WERI-Rb-1 (cell line): ENCODE data around the gene A2ML1.

Experiments used
- DNase-seq: peaks from one replicate; pipeline ENCODE4 v3.0.0-alpha.2; 2020
- H3K27ac ChIP-seq: fragments of 250-450 bp; sonication (Bioruptor Pico); 2 replicates; pipeline ENCODE4 v1.5.1; 2020; ENCODE audit warnings: mild to moderate bottlenecking, moderate library complexity
- H3K27me3 ChIP-seq: fragments of 250-450 bp; sonication (Bioruptor Pico); 2 replicates; pipeline ENCODE4 v1.5.1; 2021; ENCODE audit warnings: mild to moderate bottlenecking, low read depth, moderate library complexity; ENCODE audit not compliant: insufficient read depth, severe bottlenecking
- H3K36me3 ChIP-seq: fragments of 250-450 bp; sonication (Bioruptor Pico); 2 replicates; pipeline ENCODE4 v1.5.1; 2020; ENCODE audit warnings: mild to moderate bottlenecking, moderate library complexity
- H3K4me3 ChIP-seq: 2 replicates; pipeline ENCODE4 v1.5.1; 2011; ENCODE audit warnings: low read depth, mild to moderate bottlenecking, control low read depth, low read length
- H3K9me3 ChIP-seq: fragments of 250-450 bp; sonication (Bioruptor Pico); 2 replicates; pipeline ENCODE4 v1.5.1; 2021; ENCODE audit warnings: mild to moderate bottlenecking, moderate library complexity; ENCODE audit not compliant: severe bottlenecking
- CTCF ChIP-seq: IDR thresholded peaks from 2 replicates; pipeline ENCODE4 v1.5.1; 2011; ENCODE audit warnings: low read depth, mild to moderate bottlenecking, control low read depth, inconsistent platforms, low read length

A2ML1 gene

GRCh38 chr12:8822298-8822697, at the start of gene A2ML1:
Gene A2ML1 (plus strand): TSS chr12:8822621. CDS start chr12:8822652, 31 bp downstream.
- no peak for TF ChIP-seq CTCF
- Histone ChIP-seq H3K9me3 (no peaks in the 10 kb centered on the region), H3K36me3 (no peaks in the 10 kb centered on the region), H3K27ac (no peak within 1 kb of the TSS), H3K27me3 (no peaks in the 10 kb centered on the region), H3K4me3 (no peak within 1 kb of the TSS)
- DNase-seq: no peak

- TF ChIP-seq CTCF: no peak
- Histone ChIP-seq H3K4me3 (no peak overlapping the region), H3K27ac (no peak overlapping the region), H3K9me3 (no peaks in the 10 kb centered on the region), H3K36me3 (peaks cover 4% of the 10 kb centered on the region), H3K27me3 (no peaks in the 10 kb centered on the region)
- no peak for DNase-seq
These were observed 49.0 kb upstream of the A2ML1 start for GRCh38 chr12:8773461-8773860.

- H3K36me3 ChIP-seq: peaks cover 9% of the 10 kb centered on the region; the same call in 1 of the 2 replicates
These were observed 43.1 kb upstream of the A2ML1 start for GRCh38 chr12:8779281-8779680.

GRCh38 chr12:8779862-8780261, 42.6 kb upstream of the A2ML1 start:
- Histone ChIP-seq H3K36me3 (peaks cover 9% of the 10 kb centered on the region; the same call in 1 of the 2 replicates), H3K9me3 (no peaks in the 10 kb centered on the region), H3K27ac (no peak overlapping the region), H3K4me3 (no peak overlapping the region), H3K27me3 (no peaks in the 10 kb centered on the region)
- no peak for TF ChIP-seq CTCF
- no peak for DNase-seq

More at GRCh38 chr12:8779281-8779680, 43.1 kb upstream of the A2ML1 start:
- no peak for TF ChIP-seq CTCF
- H3K4me3 ChIP-seq: no peak overlapping the region
- no peak overlapping the region for H3K27ac ChIP-seq
- no peaks in the 10 kb centered on the region for H3K27me3 ChIP-seq
- DNase-seq: no peak
- no peaks in the 10 kb centered on the region for H3K9me3 ChIP-seq

- Histone ChIP-seq H3K27ac (no peak overlapping the region), H3K27me3 (no peaks in the 10 kb centered on the region), H3K4me3 (no peak overlapping the region), H3K36me3 (peaks cover 9% of the 10 kb centered on the region; the same call in 1 of the 2 replicates), H3K9me3 (no peaks in the 10 kb centered on the region)
- no peak for DNase-seq
- TF ChIP-seq CTCF: 0 out of 2 replicates have a peak, but pooled peaks have one; percentile 19
These were observed 42.0 kb upstream of the A2ML1 start for GRCh38 chr12:8780389-8780788.
